Neural cell (in vitro differentiated cells): ENCODE measurements around the gene AFMID. TPM values are rescaled to one million over a fixed set of nuclear protein-coding genes. Genes with fewer than 3 reads are reported as not detected.

Experiments used
- H2AFZ ChIP-seq: fragments of 200-600, 300-800 bp; sonication (generic), shearing (Covaris generic); 2 replicates; pipeline ENCODE4 v1.6.0; 2014; ENCODE audit warnings: low read depth, mild to moderate bottlenecking, antibody characterized with exemption, low read length, moderate library complexity
- H3F3A ChIP-seq: fragments of 200-600 bp; shearing (Covaris generic); 2 replicates; pipeline ENCODE4 v1.6.1; 2016; ENCODE audit warnings: mild to moderate bottlenecking, moderate library complexity, mixed read lengths, antibody characterized with exemption, low read length; ENCODE audit not compliant: insufficient read depth, poor library complexity, severe bottlenecking
- H3K27ac ChIP-seq: fragments of 200-600, 300-800 bp; sonication (generic), shearing (Covaris generic); 2 replicates; pipeline ENCODE4 v1.5.1; 2014; ENCODE audit warnings: mild to moderate bottlenecking, low read length, moderate library complexity
- H3K27me3 ChIP-seq: fragments of 300-800, 200-600 bp; sonication (generic), shearing (Covaris generic); 2 replicates; pipeline ENCODE4 v1.6.0; 2014; ENCODE audit warnings: mild to moderate bottlenecking, low read depth, low read length, moderate library complexity; ENCODE audit not compliant: insufficient read depth
- H3K36me3 ChIP-seq: fragments of 300-800, 200-600 bp; sonication (generic), shearing (Covaris generic); 2 replicates; pipeline ENCODE4 v1.5.1; 2014; ENCODE audit warnings: mild to moderate bottlenecking, antibody characterized with exemption, low read length, moderate library complexity; ENCODE audit not compliant: insufficient read depth
- H3K4me2 ChIP-seq: fragments of 300-800, 200-600 bp; sonication (generic), shearing (Covaris generic); 2 replicates; pipeline ENCODE4 v1.6.0; 2014; ENCODE audit warnings: mild to moderate bottlenecking, low read length
- H3K4me3 ChIP-seq: fragments of 300-800, 200-600 bp; sonication (generic), shearing (Covaris generic); 2 replicates; pipeline ENCODE4 v1.5.1; 2014; ENCODE audit warnings: mild to moderate bottlenecking, low read length, moderate library complexity
- H3K79me2 ChIP-seq: fragments of 200-600 bp; shearing (Covaris generic); replicated peaks from 2 replicates; pipeline ENCODE4 v1.6.0; 2014; ENCODE audit warnings: mild to moderate bottlenecking, low read length, moderate library complexity; ENCODE audit not compliant: insufficient read depth
- H3K9ac ChIP-seq: fragments of 300-800, 200-600 bp; sonication (generic), shearing (Covaris generic); 2 replicates; pipeline ENCODE4 v1.6.1; 2016; ENCODE audit warnings: mild to moderate bottlenecking, low read length, mixed read lengths
- H3K9me2 ChIP-seq: fragments of 200-600 bp; shearing (Covaris generic); 2 replicates; pipeline ENCODE4 v1.6.1; 2016; ENCODE audit warnings: mild to moderate bottlenecking, low read length, mixed read lengths; ENCODE audit not compliant: insufficient read depth
- H3K9me3 ChIP-seq: fragments of 200-600, 300-800 bp; sonication (generic), shearing (Covaris generic); 2 replicates; pipeline ENCODE4 v1.6.1; 2016; ENCODE audit warnings: mild to moderate bottlenecking, mixed run types, low read length, moderate library complexity, mixed read lengths
- H4K20me1 ChIP-seq: fragments of 200-600 bp; shearing (Covaris generic); 2 replicates; pipeline ENCODE4 v1.6.1; 2016; ENCODE audit warnings: mild to moderate bottlenecking, mixed run types; ENCODE audit not compliant: insufficient read depth
- EP300 ChIP-seq: fragments of 450-650 bp; conservative IDR thresholded peaks from 2 replicates; pipeline ENCODE4 v1.6.1; 2014; ENCODE audit warnings: antibody characterized with exemption, mild to moderate bottlenecking, moderate library complexity; ENCODE audit not compliant: poor library complexity, severe bottlenecking
- EZH2 ChIP-seq: fragments of 200-600, 300-800 bp; shearing (Covaris generic), sonication (generic); IDR thresholded peaks from 2 replicates; pipeline ENCODE4 v1.6.1; 2014; ENCODE audit warnings: antibody characterized with exemption, low read length, borderline replicate concordance, mild to moderate bottlenecking; ENCODE audit not compliant: insufficient read depth, poor library complexity, severe bottlenecking
- MXI1 ChIP-seq: fragments of 450-650 bp; conservative IDR thresholded peaks from 2 replicates; pipeline ENCODE4 v1.6.1; 2014; ENCODE audit warnings: antibody characterized with exemption, mild to moderate bottlenecking; ENCODE audit not compliant: poor library complexity, severe bottlenecking
- POLR2AphosphoS5 ChIP-seq: IDR thresholded peaks from 2 replicates; pipeline ENCODE4 v1.6.1; 2012
- RAD21 ChIP-seq: fragments of 450-650 bp; conservative IDR thresholded peaks from 2 replicates; pipeline ENCODE4 v1.6.1; 2014; ENCODE audit warnings: antibody characterized with exemption, mild to moderate bottlenecking, moderate library complexity
- REST ChIP-seq: IDR thresholded peaks from 2 replicates; pipeline ENCODE4 v1.6.1; 2012; ENCODE audit warnings: borderline replicate concordance
- SMC3 ChIP-seq: fragments of 450-650 bp; conservative IDR thresholded peaks from 2 replicates; pipeline ENCODE4 v1.6.1; 2014; ENCODE audit warnings: antibody characterized with exemption, mild to moderate bottlenecking, moderate library complexity; ENCODE audit not compliant: poor library complexity
- TAF1 ChIP-seq: IDR thresholded peaks from 2 replicates; pipeline ENCODE4 v1.6.1; 2012; ENCODE audit warnings: low read depth
- polyA plus RNA-seq: library from polyadenylated mRNA; depleted of rRNA; stranded (reverse); fragments of >200 nt; gene quantifications from 2 replicates; pipeline ENCODE4 v1.2.3, GENCODE V29; 2014
- TF ChIP-seq, protein P1 (sequence below): fragments of 450-650 bp; IDR thresholded peaks from 2 replicates; pipeline ENCODE4 v1.5.1; 2014; ENCODE audit warnings: antibody characterized with exemption, mild to moderate bottlenecking, moderate library complexity; ENCODE audit not compliant: poor library complexity, severe bottlenecking

AFMID gene
- polyA plus RNA-seq, 1 donor from 2014 or later = 15.8 TPM

DNA sequence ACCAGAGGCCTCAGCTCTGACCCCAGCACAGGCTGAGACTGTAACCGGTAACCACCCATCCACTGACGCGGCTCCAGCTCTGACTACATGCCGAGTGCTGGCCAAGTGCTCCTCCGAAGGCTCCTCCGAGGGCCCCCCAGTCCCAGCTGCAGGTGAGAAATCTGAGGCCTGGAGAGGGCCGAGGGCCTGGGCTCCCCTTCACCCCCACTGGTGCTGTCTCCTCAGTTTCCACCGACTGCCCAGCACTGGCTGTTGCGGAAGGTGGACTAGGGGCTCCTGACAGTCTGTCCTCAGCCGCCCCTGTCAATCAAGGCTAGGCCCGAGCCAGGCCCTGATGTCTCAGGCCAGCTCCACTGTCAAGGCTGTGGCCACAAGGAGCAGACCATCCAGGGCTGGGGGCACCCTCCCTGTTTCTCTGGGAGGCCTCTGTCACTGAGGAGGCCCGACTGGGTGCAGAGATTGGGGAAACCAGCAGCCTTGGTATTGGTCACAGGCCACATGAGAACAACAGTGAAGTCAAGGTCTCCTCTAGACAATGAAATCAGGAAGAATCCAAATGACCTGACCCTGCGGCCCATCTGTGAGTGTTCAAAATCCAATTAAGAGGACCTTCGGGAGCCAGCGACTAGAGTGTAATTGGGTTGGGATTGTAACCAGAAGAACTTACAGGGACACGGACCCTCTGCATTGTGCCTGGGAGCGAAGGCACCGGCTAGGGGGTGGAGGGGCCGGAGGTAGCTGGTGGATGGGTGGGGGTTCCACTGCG lies 49.4 kb downstream of the AFMID start:
- H3K9me2 ChIP-seq = no peaks in the 10 kb centered on the region
- H2AFZ ChIP-seq = no peak overlapping the region
- TF ChIP-seq, protein P1, sequence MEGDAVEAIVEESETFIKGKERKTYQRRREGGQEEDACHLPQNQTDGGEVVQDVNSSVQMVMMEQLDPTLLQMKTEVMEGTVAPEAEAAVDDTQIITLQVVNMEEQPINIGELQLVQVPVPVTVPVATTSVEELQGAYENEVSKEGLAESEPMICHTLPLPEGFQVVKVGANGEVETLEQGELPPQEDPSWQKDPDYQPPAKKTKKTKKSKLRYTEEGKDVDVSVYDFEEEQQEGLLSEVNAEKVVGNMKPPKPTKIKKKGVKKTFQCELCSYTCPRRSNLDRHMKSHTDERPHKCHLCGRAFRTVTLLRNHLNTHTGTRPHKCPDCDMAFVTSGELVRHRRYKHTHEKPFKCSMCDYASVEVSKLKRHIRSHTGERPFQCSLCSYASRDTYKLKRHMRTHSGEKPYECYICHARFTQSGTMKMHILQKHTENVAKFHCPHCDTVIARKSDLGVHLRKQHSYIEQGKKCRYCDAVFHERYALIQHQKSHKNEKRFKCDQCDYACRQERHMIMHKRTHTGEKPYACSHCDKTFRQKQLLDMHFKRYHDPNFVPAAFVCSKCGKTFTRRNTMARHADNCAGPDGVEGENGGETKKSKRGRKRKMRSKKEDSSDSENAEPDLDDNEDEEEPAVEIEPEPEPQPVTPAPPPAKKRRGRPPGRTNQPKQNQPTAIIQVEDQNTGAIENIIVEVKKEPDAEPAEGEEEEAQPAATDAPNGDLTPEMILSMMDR = no peak
- TF ChIP-seq MXI1 (no peak), TAF1 (no peak), EP300 (no peak), REST (no peak), SMC3 (no peak), RAD21 (no peak), EZH2 (no peak), POLR2AphosphoS5 (no peak)
- H3K79me2 ChIP-seq = no peaks in the 10 kb centered on the region
- no peak overlapping the region for H3K9ac ChIP-seq
- no peaks in the 10 kb centered on the region for H3K36me3 ChIP-seq
- no peak overlapping the region for H3K27ac ChIP-seq
- no peak overlapping the region for H3K4me2 ChIP-seq
- H4K20me1 ChIP-seq = no peaks in the 10 kb centered on the region
- no peak overlapping the region for H3K4me3 ChIP-seq
- H3K9me3 ChIP-seq = no peaks in the 10 kb centered on the region
- peaks cover 15% of the 10 kb centered on the region for H3K27me3 ChIP-seq
- no peaks in the 10 kb centered on the region for H3F3A ChIP-seq

DNA sequence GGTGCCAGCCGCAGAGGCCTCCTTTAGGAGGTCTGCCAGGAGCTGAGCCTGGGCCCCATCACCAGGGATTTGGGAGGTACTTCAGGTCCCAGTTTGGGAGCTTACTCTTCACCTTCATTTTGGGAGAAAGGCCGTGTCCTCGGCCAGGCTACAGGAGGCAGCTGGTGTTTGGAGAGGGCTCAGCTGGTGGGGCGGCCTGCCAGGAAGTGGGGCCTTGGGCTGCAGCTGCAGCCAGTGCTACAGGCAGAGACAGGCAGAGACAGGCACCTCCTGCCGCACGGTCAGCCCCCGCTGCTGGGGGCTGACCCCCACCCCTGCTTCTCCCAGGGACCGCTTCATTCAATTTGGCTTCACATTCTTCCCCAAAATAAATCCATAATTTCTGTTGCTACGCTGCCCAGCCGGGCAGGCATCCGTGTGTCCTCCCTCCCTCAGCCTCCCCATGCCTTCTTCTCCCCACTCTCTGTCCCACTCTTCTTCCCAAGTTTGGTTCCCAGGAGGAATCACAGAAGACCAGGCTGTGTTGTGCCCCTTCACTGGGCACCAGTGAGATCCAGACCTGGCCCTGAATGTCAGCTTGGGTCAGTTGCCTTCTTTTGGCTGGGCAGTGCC lies 50.3 kb downstream of the AFMID start:
- H3K9me2 ChIP-seq = no peaks in the 10 kb centered on the region
- TF ChIP-seq EP300 = no peak
- no peak for TF ChIP-seq TAF1
- TF ChIP-seq, protein P1 = no peak
- no peak for TF ChIP-seq RAD21
- no peak for TF ChIP-seq REST
- no peak for TF ChIP-seq MXI1
- no peak for TF ChIP-seq EZH2
- no peak for TF ChIP-seq POLR2AphosphoS5
- TF ChIP-seq SMC3 = no peak
- no peak overlapping the region for H3K4me2 ChIP-seq
- H4K20me1 ChIP-seq = no peaks in the 10 kb centered on the region
- H3K9me3 ChIP-seq = no peaks in the 10 kb centered on the region
- H3K4me3 ChIP-seq = no peak overlapping the region
- no peaks in the 10 kb centered on the region for H3F3A ChIP-seq
- no peaks in the 10 kb centered on the region for H3K79me2 ChIP-seq
- no peak overlapping the region for H2AFZ ChIP-seq
- no peak overlapping the region for H3K27ac ChIP-seq
- no peak overlapping the region for H3K9ac ChIP-seq
- H3K36me3 ChIP-seq = no peaks in the 10 kb centered on the region
- peaks cover 7% of the 10 kb centered on the region for H3K27me3 ChIP-seq
